Measurements from ENCODE around the gene NCAN. TPM values are rescaled to one million over a fixed set of nuclear protein-coding genes. Genes with fewer than 3 reads are reported as not detected.

Gene NCAN
- polyA plus RNA-seq, 3 donors: not detected

DNA sequence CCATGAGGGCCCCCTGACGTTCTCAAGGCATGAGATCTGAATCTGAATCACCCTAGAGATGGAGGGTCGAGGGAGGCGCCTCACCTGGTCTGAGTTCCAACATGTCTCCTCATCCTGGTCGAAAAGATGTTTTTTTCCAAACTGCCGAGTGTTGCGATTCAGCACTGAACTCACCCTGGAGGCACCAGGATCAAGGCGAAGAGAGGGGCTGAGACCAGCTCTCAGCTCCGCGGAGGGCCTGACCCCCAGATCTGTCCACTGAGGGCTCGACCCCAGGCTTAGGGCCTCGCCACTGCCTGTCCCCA, 9.1 kb upstream of the NCAN start:
- intact Hi-C loops (cut with micrococcal nuclease): loop anchor here in 1 of 2 donors (1.0 kb wide), 1 partner anchor 10 kb away; the partner anchor contains the start of genes BORCS8 and RFXANK
- WGBS (ENCODE audit: insufficient coverage): 32% methylated on average over 10 of the region's 11 CpGs
- peaks cover 19 to 41% of the 10 kb centered on the region in 2 donors for H3K36me3 Mint-ChIP-seq
- peak overlapping the region; percentile 86 to 92 for H3K4me3 Mint-ChIP-seq
- H3K4me2 ChIP-seq (replicated peaks; ENCODE audit: extremely low read depth, low read length, poor library complexity, severe bottlenecking): peak overlapping the region; percentile 91
- peak overlapping the region; percentile 54 to 94 (median 79) for H3K4me3 ChIP-seq (replicated peaks in 1 of 3; ENCODE audit: low read depth in 2 of 3, low read length in 3 of 3)
- H3K27ac ChIP-seq (ENCODE audit: low read depth in 1 of 2, low read length in 2 of 2): peak overlapping the region; percentile 84 to 87
- no peaks in the 10 kb centered on the region for H3K27me3 ChIP-seq (ENCODE audit: control insufficient read depth in 2 of 2, insufficient read depth in 2 of 2, low read length in 2 of 2)
- H3K36me3 ChIP-seq (replicated peaks in 1 of 2; ENCODE audit: control insufficient read depth in 1 of 2, insufficient read depth in 2 of 2, low read length in 2 of 2): peaks cover 19 to 31% of the 10 kb centered on the region in 2 donors
- DNase-seq: no peak
- H2AFZ ChIP-seq (ENCODE audit: insufficient read depth, low read depth, low read length, poor library complexity, severe bottlenecking): peak overlapping the region; percentile 86
- H4K20me1 ChIP-seq (ENCODE audit: insufficient read depth, low read length): no peaks in the 10 kb centered on the region
- no peak for TF ChIP-seq CTCF (IDR thresholded peaks at IDR 0.05)
- H3K9me3 Mint-ChIP-seq: peaks cover 0 to 15% (median 3%) of the 10 kb centered on the region in 7 donors
- H3K79me2 ChIP-seq (ENCODE audit: insufficient read depth, low read length): peaks cover 15% of the 10 kb centered on the region
- peaks cover 11 to 19% of the 10 kb centered on the region in 2 donors for H3K4me1 ChIP-seq (ENCODE audit: control insufficient read depth in 1 of 2, insufficient read depth in 2 of 2, low read length in 2 of 2)
- H3K4me1 Mint-ChIP-seq: peaks cover 23% of the 10 kb centered on the region
- peak overlapping the region; percentile 78 for H3K9ac ChIP-seq (ENCODE audit: insufficient read depth, low read length, poor library complexity, severe bottlenecking)
- H3K9me3 ChIP-seq (replicated peaks in 1 of 2; ENCODE audit: control insufficient read depth in 1 of 2, insufficient read depth in 1 of 2, low read length in 2 of 2): peaks cover 0 to 6% of the 10 kb centered on the region in 2 donors
- peak overlapping the region; percentile 35 to 97 (median 90) for H3K27ac Mint-ChIP-seq
- H3K27me3 Mint-ChIP-seq (ENCODE audit: low read depth in 3 of 3): peaks cover 5 to 15% (median 8%) of the 10 kb centered on the region in 3 donors

- DNase-seq: peak; percentile 77 to 86 (median 86)
- Mint-ChIP-seq H3K4me1 (peaks cover 26% of the 10 kb centered on the region), H3K4me3 (peak within 1 kb of the TSS; percentile 86 to 92), H3K27ac (peak within 1 kb of the TSS; percentile 85 to 97 (median 91)), H3K36me3 (peaks cover 13 to 35% of the 10 kb centered on the region in 2 donors), H3K9me3 (peaks cover 0 to 15% (median 3%) of the 10 kb centered on the region in 7 donors), H3K27me3 (ENCODE audit: low read depth in 3 of 3) (peaks cover 4 to 16% (median 9%) of the 10 kb centered on the region in 3 donors)
- Histone ChIP-seq H4K20me1 (ENCODE audit: insufficient read depth, low read length) (no peaks in the 10 kb centered on the region), H3K27ac (ENCODE audit: low read depth in 1 of 2, low read length in 2 of 2) (peak within 1 kb of the TSS; percentile 84 to 87), H2AFZ (ENCODE audit: insufficient read depth, low read depth, low read length, poor library complexity, severe bottlenecking) (peak within 1 kb of the TSS; percentile 86), H3K4me3 (replicated peaks in 1 of 3; ENCODE audit: low read depth in 2 of 3, low read length in 3 of 3) (peak within 1 kb of the TSS; percentile 54 to 94 (median 79)), H3K4me2 (replicated peaks; ENCODE audit: extremely low read depth, low read length, poor library complexity, severe bottlenecking) (peak within 1 kb of the TSS; percentile 91), H3K79me2 (ENCODE audit: insufficient read depth, low read length) (peaks cover 15% of the 10 kb centered on the region), H3K4me1 (ENCODE audit: control insufficient read depth in 1 of 2, insufficient read depth in 2 of 2, low read length in 2 of 2) (peaks cover 11 to 19% of the 10 kb centered on the region in 2 donors), H3K27me3 (ENCODE audit: control insufficient read depth in 2 of 2, insufficient read depth in 2 of 2, low read length in 2 of 2) (no peaks in the 10 kb centered on the region), H3K9ac (ENCODE audit: insufficient read depth, low read length, poor library complexity, severe bottlenecking) (peak within 1 kb of the TSS; percentile 78), H3K36me3 (replicated peaks in 1 of 2; ENCODE audit: control insufficient read depth in 1 of 2, insufficient read depth in 2 of 2, low read length in 2 of 2) (peaks cover 14 to 27% of the 10 kb centered on the region in 2 donors), H3K9me3 (replicated peaks in 1 of 2; ENCODE audit: control insufficient read depth in 1 of 2, insufficient read depth in 1 of 2, low read length in 2 of 2) (peaks cover 0 to 6% of the 10 kb centered on the region in 2 donors)
- intact Hi-C loops (cut with micrococcal nuclease): loop anchor here in 1 of 2 donors (1.0 kb wide), 1 partner anchor 11 kb away; the partner anchor contains the start of genes BORCS8 and RFXANK
- no peak for TF ChIP-seq CTCF (IDR thresholded peaks at IDR 0.05)
- 10% methylated on average over 51 of the region's 60 CpGs for WGBS (ENCODE audit: insufficient coverage)
These were observed 8.5 kb upstream of the NCAN start, which contains the start of gene NR2C2AP for GRCh38 chr19:19203012-19203856. Gene NR2C2AP, minus strand, starts transcription at chr19:19203414. Its CDS starts 354 bp downstream, at chr19:19203060.
